ENCODE data around the gene MAVS. TPM values are rescaled to one million over a fixed set of nuclear protein-coding genes. Genes with fewer than 3 reads are reported as not detected.

Gene MAVS
- total RNA-seq: 13.6 and 14.9 TPM in 2 replicates

GRCh38 chr20:3846740-3847428 is at the start of gene MAVS:
MAVS (plus strand) TSS chr20:3846834; CDS start chr20:3854625, 7,791 bp downstream.

GRCh38 chr20:3820048-3820900 is 26.4 kb upstream of the MAVS start, which contains the start of gene AP5S1:
AP5S1 (plus strand) TSS chr20:3820547; CDS start chr20:3822118, 1,571 bp downstream.

GRCh38 chr20:3888622-3889488 is 42.2 kb downstream of the MAVS start, which contains the start of gene PANK2:
PANK2 (plus strand) TSS chr20:3889387.

Other genes with a start within 250 kb of the MAVS start
- not detected in 2 replicates for gene GFRA4, start 183.4 kb upstream of the MAVS start, total RNA-seq
- gene ADAM33, start 164.8 kb upstream of the MAVS start, total RNA-seq: 21.0 and 29.2 TPM in 2 replicates
- gene SIGLEC1, start 134.2 kb upstream of the MAVS start, total RNA-seq: not detected in 2 replicates
- gene HSPA12B, start 114.1 kb upstream of the MAVS start, total RNA-seq: 0.31 and 0.53 TPM in 2 replicates
- 16.2 and 17.3 TPM in 2 replicates for gene ADISSP, start 79.1 kb upstream of the MAVS start, total RNA-seq
- 0.12 and 0.13 TPM in 2 replicates for gene SPEF1, start 65.4 kb upstream of the MAVS start, total RNA-seq
- gene CENPB, start 60.1 kb upstream of the MAVS start, total RNA-seq: 116 and 144 TPM in 2 replicates
- gene CDC25B, start 50.5 kb upstream of the MAVS start, total RNA-seq: 32.1 and 42.0 TPM in 2 replicates
- 16.4 and 19.3 TPM in 2 replicates for gene AP5S1, start 26.3 kb upstream of the MAVS start, total RNA-seq
- gene PANK2, start 42.6 kb downstream of the MAVS start, total RNA-seq: 50.5 and 52.6 TPM in 2 replicates
- gene RNF24, start 168.7 kb downstream of the MAVS start, total RNA-seq: 10.3 and 22.1 TPM in 2 replicates

Data from aortic smooth muscle cell (primary cell).